Activated naive CD4-positive, alpha-beta T cell treated with anti-CD3 and anti-CD28 coated beads, Interleukin-2, amount 50 U/mL, for 72 hours (primary cell): ENCODE data around the gene PEMT. TPM values are rescaled to one million over a fixed set of nuclear protein-coding genes. Genes with fewer than 3 reads are reported as not detected.

Experiments
- ATAC-seq, 2 donors: fragments of 150-1000 bp; cut with Tn5 transposase; 2 replicates each; pipeline ENCODE4 v1.10.0; 2021; ENCODE audit warnings: mild to moderate bottlenecking in 2 of 2, moderate library complexity in 2 of 2
- DNase-seq, 2 donors: peaks; one replicate each; pipeline ENCODE4 v3.0.0; 2021 to 2022; ENCODE audit warnings: low spot score in 2 of 2
- H3K27ac Mint-ChIP-seq, 2 donors: one replicate each; pipeline ENCODE4 v1.8.0; 2022; ENCODE audit warnings: mild to moderate bottlenecking in 2 of 2, mixed read lengths in 2 of 2
- H3K36me3 Mint-ChIP-seq, 2 donors: one replicate each; pipeline ENCODE4 v1.8.0; 2022; ENCODE audit warnings: mixed read lengths in 2 of 2
- H3K9me3 Mint-ChIP-seq, 2 donors: one replicate each; pipeline ENCODE4 v1.8.0; 2022; ENCODE audit warnings: mixed read lengths in 2 of 2
- total RNA-seq, 2 donors: library from RNA; stranded (reverse); gene quantifications; one replicate each; pipeline ENCODE4 v1.2.3, GENCODE V29; 2022

Gene PEMT
- total RNA-seq, 2 donors from 2014 or later, result 6.3 to 27.5 TPM

DNA sequence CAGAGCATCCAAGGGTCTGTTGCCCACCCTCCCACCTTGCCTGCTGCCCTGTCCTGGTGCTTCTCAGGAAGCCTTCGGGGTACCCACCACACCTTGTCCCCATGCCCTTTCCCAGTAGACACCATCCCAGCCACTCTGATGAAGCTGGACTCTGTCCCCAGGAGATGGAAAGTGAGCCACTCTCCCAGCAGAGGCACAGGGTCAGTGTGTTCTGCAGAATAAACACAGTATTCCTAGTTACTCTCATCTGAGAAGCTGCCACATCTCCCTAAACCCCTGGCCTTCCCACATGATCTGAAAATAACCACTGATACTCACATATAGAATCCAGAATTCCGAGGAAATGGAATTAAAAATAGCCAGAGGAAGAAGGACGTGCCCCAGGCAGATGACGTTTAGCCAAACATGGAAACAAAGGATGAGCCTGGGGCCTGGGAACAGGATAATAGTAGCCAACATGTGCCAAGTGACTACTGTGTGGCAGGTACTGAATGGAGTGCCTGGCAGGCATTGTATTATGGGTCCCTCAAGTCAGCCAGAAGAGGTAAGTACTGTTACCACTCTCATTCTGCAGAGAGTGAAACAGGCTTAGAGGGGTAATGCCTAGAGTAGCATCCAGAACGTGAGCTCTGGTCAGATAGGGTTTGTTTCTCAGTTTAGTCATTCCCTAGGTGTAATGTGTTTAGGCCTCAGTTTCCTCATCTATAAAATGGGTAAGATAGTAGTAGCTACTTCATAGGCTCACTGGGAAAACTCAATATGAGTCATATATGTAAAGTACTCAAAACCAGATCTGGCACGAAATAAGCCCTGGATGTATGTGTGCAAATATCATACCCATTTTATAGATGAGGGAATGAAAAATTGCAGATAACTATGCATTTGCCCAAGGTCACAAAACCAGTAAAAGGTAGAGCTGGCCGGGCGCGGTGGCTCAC lies 20.8 kb upstream of the PEMT start:
- peaks cover 0 to 9% of the 10 kb centered on the region in 2 donors for H3K9me3 Mint-ChIP-seq
- peaks cover 0 to 6% of the 10 kb centered on the region in 2 donors for H3K36me3 Mint-ChIP-seq
- no peak for ATAC-seq
- no peak overlapping the region for H3K27ac Mint-ChIP-seq
- DNase-seq, result no peak

DNA sequence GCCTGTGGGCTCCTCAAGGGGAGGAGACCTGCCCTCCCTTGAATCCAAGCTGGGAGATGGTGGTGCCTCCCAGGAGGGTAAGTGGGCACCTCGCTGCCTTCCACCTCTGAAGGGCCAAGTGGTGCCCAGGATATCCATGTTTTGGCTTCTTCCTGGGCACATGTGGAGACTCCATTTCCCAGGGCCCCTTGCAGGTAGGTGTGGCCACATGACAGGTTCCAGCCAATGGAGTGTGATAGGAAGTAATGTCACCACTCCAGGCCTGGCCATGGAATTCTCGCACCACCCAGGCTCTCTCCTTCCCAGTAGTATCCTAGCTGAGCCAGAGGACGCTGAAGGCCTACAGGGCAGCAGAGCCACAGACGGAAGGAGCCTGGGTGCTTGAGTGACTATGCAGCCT lies 17.6 kb upstream of the PEMT start:
- ATAC-seq, result no peak
- Mint-ChIP-seq H3K9me3 (peaks cover 0 to 5% of the 10 kb centered on the region in 2 donors), H3K36me3 (peaks cover 0 to 6% of the 10 kb centered on the region in 2 donors), H3K27ac (no peak overlapping the region)
- no peak for DNase-seq

DNA sequence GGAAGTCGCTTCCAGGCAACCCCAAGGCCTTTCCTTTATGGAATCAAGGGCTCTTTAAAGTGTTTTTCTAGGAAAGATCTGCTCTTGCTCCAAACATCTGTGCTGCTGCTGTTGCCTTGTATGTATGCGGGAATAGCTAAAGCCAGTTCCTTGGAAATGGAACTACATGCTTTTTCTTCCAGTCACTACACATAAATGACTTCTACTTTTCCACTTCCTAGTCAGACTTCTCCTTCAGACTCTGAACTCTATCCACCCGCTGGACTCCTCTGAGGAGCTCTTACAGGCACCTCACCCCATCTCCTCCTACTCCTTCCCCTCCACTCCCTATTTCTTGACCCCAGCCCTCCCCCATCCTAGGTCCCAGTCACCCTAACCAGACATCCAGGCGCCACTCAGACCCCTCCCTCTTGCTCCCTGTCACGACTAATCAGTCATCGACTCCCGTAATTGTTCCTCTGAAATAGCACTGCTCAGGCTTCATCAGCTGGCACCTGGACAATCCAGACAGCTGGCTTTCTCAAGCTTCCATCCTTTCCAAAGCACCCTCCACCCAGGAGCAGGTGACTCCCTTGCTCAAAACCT lies 15.0 kb upstream of the PEMT start:
- H3K27ac Mint-ChIP-seq, result no peak overlapping the region
- H3K9me3 Mint-ChIP-seq, result no peaks in the 10 kb centered on the region
- DNase-seq (no peak), ATAC-seq (no peak)
- H3K36me3 Mint-ChIP-seq, result no peaks in the 10 kb centered on the region

DNA sequence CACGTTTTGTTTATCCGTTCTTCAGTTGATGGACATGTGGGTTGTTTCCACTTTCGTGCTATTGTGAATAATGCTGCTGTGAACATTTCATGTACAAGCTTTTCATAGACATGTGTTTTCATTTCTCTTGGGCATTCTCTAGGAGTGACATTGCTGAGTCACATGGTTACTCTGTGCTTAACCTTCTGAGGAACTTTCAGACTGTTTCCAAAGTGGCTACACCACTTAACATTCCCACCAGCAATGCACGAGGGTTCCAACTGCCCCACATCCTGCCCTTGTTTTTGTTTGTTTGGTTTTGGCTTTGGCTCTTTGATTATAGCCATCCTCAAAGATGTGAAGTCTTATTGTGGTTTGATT lies 14.2 kb upstream of the PEMT start:
- no peak for ATAC-seq
- H3K27ac Mint-ChIP-seq, result no peak overlapping the region
- DNase-seq, result no peak
- no peaks in the 10 kb centered on the region for H3K9me3 Mint-ChIP-seq
- no peaks in the 10 kb centered on the region for H3K36me3 Mint-ChIP-seq

DNA sequence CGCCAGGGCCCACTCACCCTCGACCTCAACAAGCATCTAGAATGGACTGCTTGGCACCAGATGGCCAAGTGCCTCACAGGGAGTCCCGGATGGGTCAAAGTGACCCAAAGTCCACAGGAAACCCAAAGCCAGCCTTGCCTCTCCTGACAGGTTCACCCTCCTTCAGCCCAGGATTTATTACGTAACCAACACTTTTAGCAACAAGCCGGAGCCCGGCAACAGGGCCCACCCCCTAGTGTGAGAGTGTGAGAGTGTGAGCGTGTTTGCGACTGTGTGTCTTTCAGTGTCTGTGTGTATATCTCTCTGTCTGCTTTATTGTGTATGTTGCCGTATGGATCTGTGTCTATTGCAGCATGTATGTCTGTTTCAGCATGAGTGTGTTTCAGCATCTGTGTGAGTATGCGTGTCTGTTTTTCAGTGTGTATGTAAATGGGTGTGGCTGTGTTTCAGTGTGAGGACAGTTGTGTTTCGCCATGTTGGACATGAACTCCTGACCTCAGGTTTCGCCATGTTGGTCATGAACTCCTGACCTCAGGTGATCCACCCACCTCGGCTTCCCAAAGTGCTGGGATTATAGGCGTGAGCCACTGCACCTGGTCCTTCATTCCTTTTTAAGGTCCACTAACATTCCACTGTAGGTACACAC lies 13.7 kb upstream of the PEMT start:
- DNase-seq (no peak), ATAC-seq (no peak)
- no peaks in the 10 kb centered on the region for H3K36me3 Mint-ChIP-seq
- H3K27ac Mint-ChIP-seq, result no peak overlapping the region
- H3K9me3 Mint-ChIP-seq, result no peaks in the 10 kb centered on the region

DNA sequence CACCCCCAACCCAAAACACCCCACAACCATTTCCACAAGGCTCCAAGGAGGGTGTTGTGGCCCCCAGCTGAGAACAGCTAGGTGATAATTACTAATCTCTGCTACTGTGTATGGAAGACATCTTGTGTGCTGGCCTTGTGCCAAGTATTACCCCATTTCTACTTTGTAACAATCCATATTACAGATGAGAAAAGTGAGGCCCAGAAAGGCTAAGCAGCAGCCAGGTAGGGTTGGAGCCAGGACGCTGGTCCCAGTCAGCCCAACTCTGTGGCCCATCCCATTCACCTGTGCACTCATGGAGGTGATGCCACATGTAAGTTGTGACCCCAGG lies 12.4 kb upstream of the PEMT start:
- ATAC-seq, result no peak
- no peak overlapping the region for H3K27ac Mint-ChIP-seq

DNA sequence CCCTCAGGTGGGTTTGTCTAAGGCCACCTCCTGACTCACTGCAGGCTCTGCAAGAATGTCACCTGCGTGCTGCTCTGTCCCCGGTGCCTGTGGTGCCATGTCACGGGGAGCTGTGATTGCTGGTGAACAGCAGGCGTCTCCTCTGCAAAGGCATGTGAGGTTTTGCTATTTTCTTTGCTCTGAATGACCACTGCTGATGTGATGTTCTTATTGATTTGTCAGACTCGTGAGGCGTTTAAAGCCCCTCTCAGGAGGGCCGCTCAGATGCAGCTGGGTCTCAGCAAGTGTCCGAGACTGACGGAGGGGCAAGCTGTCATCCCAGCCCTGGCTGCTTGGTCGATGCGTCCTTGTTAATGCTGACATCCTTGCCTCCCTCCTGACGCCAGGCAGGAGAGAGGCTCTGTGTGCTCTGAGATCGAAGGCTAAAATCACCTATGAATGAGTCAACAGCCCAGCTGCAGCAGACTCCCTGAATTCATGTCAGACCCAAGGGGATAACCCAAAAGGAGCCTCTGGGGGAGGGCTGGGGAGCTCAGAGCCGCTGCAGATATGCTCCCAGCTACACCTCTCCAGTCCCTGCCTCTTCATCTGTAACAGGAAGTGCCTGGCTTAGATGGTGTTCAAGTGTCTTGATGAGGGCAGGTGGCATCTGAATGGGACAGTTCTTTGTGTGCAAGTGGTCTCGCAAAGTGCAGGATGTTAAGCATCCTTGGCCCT lies 11.8 kb upstream of the PEMT start:
- Mint-ChIP-seq H3K27ac (no peak overlapping the region), H3K9me3 (no peaks in the 10 kb centered on the region), H3K36me3 (no peaks in the 10 kb centered on the region)
- ATAC-seq (no peak), DNase-seq (no peak)

More for the DNA sequence above, 12.4 kb upstream of the PEMT start:
- Mint-ChIP-seq H3K36me3 (no peaks in the 10 kb centered on the region), H3K9me3 (no peaks in the 10 kb centered on the region)
- no peak for DNase-seq

DNA sequence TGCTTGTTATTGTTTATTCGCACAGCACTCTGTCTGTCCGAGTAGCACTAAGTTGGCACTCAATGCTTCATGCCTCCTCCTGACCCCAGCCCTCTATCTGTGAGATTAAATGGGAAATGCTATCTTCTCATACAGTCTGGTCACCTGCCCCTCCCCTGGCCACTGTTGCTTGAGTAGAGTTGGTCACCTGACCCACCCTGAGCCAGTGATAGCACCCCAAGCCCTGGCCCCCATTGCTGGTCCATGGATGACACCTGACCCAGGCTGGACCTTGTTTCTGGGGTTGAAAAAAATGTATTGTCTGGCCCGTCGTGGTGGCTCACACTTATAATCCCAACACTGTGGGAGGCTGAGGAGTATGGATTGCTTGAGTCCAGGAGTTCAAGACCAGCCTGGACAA lies 8.5 kb upstream of the PEMT start:
- DNase-seq (no peak), ATAC-seq (no peak)
- Mint-ChIP-seq H3K9me3 (no peaks in the 10 kb centered on the region), H3K27ac (peak overlapping the region in 1 of 2 donors; percentile 86), H3K36me3 (no peaks in the 10 kb centered on the region)

DNA sequence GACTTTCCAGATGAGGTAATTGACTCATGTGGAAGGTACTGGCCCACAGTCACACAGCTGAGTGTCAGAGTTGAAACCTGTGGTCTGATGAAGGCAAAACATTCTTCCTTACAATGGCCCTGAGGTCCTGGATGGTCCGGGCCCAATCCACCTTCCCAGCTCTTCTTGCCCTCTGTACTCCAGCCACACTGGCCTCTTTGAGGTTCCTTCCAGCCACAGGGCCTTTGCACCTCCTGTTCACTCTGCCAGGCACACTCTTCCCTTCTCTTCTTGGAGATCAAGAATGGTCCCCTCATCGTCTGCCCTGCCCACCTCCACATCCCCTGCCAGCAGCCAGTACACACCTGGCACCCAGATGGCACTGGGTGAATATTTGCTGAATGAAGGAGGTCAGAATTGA lies 6.5 kb upstream of the PEMT start:
- DNase-seq (no peak), ATAC-seq (no peak)
- H3K27ac Mint-ChIP-seq, result peak overlapping the region in 1 of 2 donors; percentile 77
- H3K36me3 Mint-ChIP-seq, result no peaks in the 10 kb centered on the region
- no peaks in the 10 kb centered on the region for H3K9me3 Mint-ChIP-seq

DNA sequence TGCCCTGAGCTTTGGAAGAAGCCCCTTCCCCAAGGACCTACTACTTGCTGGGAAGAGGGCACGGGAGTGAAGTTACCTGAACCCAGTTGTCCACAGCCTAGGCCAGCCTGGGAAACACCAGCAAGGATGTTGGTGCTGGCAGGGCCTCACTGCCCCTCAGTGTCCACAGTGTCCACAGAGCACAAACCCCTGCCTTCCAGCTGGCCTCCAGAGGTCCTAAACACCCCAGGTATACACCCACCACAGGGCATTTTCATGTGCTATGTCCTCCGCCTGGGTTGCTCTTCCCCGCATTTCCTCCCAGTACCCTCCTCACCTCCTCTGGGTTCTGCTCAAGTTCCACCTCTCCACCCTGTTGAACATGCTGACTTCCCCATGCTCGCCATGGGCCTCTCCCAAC lies 4.2 kb upstream of the PEMT start:
- H3K9me3 Mint-ChIP-seq, result no peaks in the 10 kb centered on the region
- peaks cover 0 to 5% of the 10 kb centered on the region in 2 donors for H3K36me3 Mint-ChIP-seq
- no peak overlapping the region for H3K27ac Mint-ChIP-seq
- DNase-seq, result no peak
- no peak for ATAC-seq

DNA sequence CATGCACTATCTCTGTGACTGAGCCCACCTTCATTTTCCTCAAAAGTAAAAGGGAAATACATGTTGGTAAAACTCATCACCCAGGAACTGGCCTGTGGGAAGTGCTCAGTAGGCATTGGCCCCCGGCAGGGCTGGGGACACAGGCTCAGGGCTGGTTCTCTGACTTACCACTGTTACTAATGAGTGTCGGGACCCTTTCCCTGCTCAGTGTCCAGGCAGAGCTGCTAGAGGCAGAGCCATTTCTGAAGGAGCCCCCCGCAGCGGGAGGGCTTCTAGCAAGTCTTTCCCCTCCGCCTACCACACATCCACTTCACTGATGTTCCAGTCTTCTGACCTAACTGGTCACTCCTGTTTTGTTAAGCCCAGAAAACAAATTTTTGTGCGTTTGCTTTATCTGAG lies 1.7 kb upstream of the PEMT start:
- ATAC-seq (no peak), DNase-seq (no peak)
- H3K27ac Mint-ChIP-seq, result no peak overlapping the region
- peaks cover 0 to 5% of the 10 kb centered on the region in 2 donors for H3K36me3 Mint-ChIP-seq
- H3K9me3 Mint-ChIP-seq, result no peaks in the 10 kb centered on the region

DNA sequence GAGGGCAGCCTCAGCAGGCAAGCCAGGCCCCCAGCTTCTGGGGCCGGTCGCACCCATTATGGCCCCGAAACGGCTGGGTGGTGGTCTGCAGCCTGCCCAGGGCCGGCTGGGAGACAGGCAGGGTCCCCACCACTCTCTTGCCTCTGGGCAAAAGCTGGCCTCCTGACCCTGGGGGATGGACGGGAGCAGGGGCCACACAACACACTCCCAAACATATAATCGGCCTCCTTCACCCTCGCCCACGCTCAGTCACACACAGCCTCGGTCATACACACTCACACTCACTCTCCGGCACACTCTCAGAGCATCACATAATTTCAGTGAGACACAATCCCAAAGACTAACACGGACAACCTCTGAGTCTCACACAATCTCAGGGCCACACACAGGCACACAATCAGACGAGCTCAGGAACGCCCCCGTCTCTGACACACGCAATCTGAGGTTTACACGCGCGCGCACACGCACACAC lies 589 bp downstream of the PEMT start:
- Mint-ChIP-seq H3K9me3 (no peaks in the 10 kb centered on the region), H3K27ac (peak overlapping the region; percentile 85 to 90), H3K36me3 (peaks cover 0 to 5% of the 10 kb centered on the region in 2 donors)
- DNase-seq, result no peak
- no peak for ATAC-seq

DNA sequence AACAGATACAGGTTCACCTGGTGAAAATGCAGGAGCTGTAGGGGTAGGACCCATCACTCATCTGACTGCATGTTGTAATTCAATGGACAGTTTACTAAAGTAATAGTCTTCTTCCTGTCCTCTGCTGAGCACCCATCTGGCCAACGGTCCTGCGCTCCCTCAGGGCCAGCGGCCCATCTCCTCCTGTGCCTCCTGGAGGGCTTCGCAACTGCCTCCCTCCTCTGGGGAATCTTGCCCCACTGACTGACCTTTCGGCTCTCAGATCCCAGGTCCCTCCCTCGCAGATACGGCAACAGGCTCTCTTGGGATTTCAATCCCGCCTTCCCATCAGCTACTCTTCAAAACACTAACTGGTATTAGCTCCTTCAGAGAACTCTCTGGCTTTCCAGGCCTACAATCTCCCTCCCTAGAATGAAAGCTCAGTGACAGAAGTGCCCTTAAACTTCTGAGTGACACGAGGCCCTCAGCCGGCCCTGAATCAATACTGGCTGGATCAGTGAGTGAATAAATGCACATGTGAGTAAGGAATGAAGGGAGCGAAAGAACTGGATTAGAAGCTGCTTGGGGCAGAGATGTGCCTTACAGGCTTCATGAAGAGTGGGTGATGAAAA lies 1.3 kb downstream of the PEMT start:
- Mint-ChIP-seq H3K9me3 (no peaks in the 10 kb centered on the region), H3K36me3 (peaks cover 0 to 5% of the 10 kb centered on the region in 2 donors), H3K27ac (peak overlapping the region; percentile 85 to 86)
- no peak for ATAC-seq
- DNase-seq, result no peak

DNA sequence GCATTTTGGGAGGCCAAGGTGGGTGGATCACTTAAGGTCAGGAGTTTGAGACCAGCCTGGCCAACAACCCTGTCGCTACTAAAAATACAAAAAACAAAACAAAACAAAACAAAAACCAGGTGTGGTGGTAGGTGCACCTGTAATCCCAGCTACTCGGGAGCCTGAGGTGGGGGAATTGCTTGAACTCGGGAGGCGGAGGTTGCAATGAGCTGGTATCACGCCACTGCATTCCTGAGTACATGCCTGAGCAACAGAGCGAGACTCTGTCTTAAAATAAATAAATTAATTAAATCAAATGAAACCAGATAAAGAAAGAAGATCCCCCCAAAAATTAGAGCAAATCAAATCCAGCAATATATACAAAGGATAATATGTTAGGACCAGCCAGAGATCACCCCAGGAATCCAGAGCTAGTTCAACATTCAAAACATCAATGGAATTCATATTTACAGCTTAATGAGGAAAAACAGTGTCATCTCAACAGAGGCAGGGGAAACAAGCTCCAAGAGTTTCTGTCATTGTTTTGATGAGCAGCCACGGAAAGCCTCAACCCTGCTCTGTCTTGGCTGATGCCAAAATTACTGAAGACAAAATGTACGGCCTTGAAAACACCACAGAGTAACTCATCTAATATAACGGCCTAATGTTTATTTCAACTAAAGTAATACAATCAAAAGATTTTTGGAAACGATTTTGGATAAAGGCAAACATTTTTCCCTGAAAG lies 3.7 kb downstream of the PEMT start:
- H3K36me3 Mint-ChIP-seq, result peaks cover 0 to 5% of the 10 kb centered on the region in 2 donors
- no peaks in the 10 kb centered on the region for H3K9me3 Mint-ChIP-seq
- no peak for DNase-seq
- no peak overlapping the region for H3K27ac Mint-ChIP-seq
- no peak for ATAC-seq

DNA sequence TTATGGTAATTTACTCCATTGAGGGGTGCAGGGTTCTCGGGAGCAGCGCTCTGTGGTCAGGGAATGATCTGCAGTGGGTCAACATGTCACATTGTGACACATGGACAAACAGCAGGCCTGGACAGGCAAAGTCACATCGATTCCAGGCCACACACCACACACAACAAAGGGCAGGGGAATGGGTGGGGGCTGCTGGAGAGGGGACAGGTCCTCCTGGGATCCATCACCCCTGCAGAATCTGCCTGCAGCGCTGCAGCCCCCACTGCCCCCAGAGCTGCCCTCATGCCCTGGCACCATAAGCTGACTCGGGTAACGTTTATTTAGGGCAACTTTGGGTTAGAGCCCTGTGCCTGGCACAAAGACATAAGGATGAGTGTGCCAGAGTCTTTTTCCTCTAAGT lies 9.1 kb downstream of the PEMT start:
- Mint-ChIP-seq H3K27ac (no peak overlapping the region), H3K36me3 (no peaks in the 10 kb centered on the region), H3K9me3 (no peaks in the 10 kb centered on the region)
- ATAC-seq (no peak), DNase-seq (no peak)

DNA sequence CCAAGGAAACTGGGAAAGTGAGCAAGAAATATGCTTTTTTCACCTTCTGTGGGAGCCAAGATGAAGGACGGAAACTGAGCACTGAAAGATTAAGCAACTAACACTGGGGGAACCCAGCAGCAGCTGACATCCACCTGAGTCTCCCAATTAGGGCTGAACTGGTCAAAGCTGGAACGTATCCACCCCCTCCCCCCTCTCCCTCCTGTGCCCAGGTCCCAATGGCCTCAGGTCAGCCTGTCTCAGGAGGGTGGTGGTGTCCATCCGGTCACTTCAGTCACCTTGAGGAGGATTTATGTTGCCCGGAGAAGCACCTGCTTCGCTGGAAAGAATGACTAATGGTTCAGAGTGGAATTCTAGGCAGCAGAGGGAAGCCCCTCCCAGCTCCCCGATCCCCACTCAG lies 10.0 kb downstream of the PEMT start:
- DNase-seq, result no peak
- Mint-ChIP-seq H3K36me3 (no peaks in the 10 kb centered on the region), H3K9me3 (no peaks in the 10 kb centered on the region), H3K27ac (peak overlapping the region in 1 of 2 donors; percentile 49)
- no peak for ATAC-seq
